Measurements from ENCODE around the gene SMARCC1. TPM values are rescaled to one million over a fixed set of nuclear protein-coding genes. Genes with fewer than 3 reads are reported as not detected.

Gene SMARCC1
- total RNA-seq, 1 experiment from 2014 or later: 43.1 TPM

- Histone ChIP-seq H3K4me1 (ENCODE audit: insufficient read depth, low read length) (no peaks in the 10 kb centered on the region), H3K27me3 (ENCODE audit: low read length) (peaks cover 17% of the 10 kb centered on the region), H3K36me3 (ENCODE audit: low read depth, low read length) (no peaks in the 10 kb centered on the region), H3F3A (ENCODE audit: low read length, unreplicated experiment) (no peaks in the 10 kb centered on the region), H3K27ac (ENCODE audit: low read length) (no peak overlapping the region), H3K9ac (ENCODE audit: low read length) (no peak overlapping the region), H3K9me3 (ENCODE audit: low read length) (no peaks in the 10 kb centered on the region), H3K9me2 (replicated peaks; ENCODE audit: low read length) (no peaks in the 10 kb centered on the region), H3K4me3 (ENCODE audit: low read length) (no peak overlapping the region), H4K20me1 (ENCODE audit: low read length) (no peaks in the 10 kb centered on the region), H2AFZ (ENCODE audit: low read length) (no peak overlapping the region), H3K79me2 (ENCODE audit: low read length) (no peaks in the 10 kb centered on the region), H3K4me2 (ENCODE audit: low read length) (no peak overlapping the region)
- intact Hi-C loops (cut with micrococcal nuclease): no loop called here
- CTCF ChIA-PET: no interaction called here
- DNase-seq (no peak), ATAC-seq (no peak)
- TF ChIP-seq CTCF (conservative IDR thresholded peaks at IDR 0.05; ENCODE audit: low read depth, low read length): no peak
- no peak for TF ChIP-seq EZH2 (IDR thresholded peaks at IDR 0.05; ENCODE audit: low read length, unreplicated experiment)
- TF ChIP-seq EZH2phosphoT487 (IDR thresholded peaks at IDR 0.05; ENCODE audit: borderline replicate concordance, low read length): no peak
- BruUV-seq (replicated peaks): no TSS peak
- POLR2A ChIA-PET (ENCODE audit: unreplicated experiment): no interaction called here
Observed at GRCh38 chr3:47553407-47553806, 228.3 kb downstream of the SMARCC1 start.

GRCh38 chr3:47542471-47543173 is 239.1 kb downstream of the SMARCC1 start:
- Histone ChIP-seq H3K27me3 (ENCODE audit: low read length) (no peaks in the 10 kb centered on the region), H3K36me3 (ENCODE audit: low read depth, low read length) (no peaks in the 10 kb centered on the region), H2AFZ (ENCODE audit: low read length) (no peak overlapping the region), H3K9me2 (replicated peaks; ENCODE audit: low read length) (no peaks in the 10 kb centered on the region), H3K4me1 (ENCODE audit: insufficient read depth, low read length) (no peaks in the 10 kb centered on the region), H3K79me2 (ENCODE audit: low read length) (no peaks in the 10 kb centered on the region), H3K4me2 (ENCODE audit: low read length) (no peak overlapping the region), H4K20me1 (ENCODE audit: low read length) (no peaks in the 10 kb centered on the region), H3K4me3 (ENCODE audit: low read length) (no peak overlapping the region), H3K9me3 (ENCODE audit: low read length) (no peaks in the 10 kb centered on the region), H3K9ac (ENCODE audit: low read length) (no peak overlapping the region), H3F3A (ENCODE audit: low read length, unreplicated experiment) (no peaks in the 10 kb centered on the region), H3K27ac (ENCODE audit: low read length) (no peak overlapping the region)
- no TSS peak for BruUV-seq (replicated peaks)
- ATAC-seq (no peak), DNase-seq (no peak)
- TF ChIP-seq CTCF (conservative IDR thresholded peaks at IDR 0.05; ENCODE audit: low read depth, low read length) (no peak), EZH2 (IDR thresholded peaks at IDR 0.05; ENCODE audit: low read length, unreplicated experiment) (no peak), EZH2phosphoT487 (IDR thresholded peaks at IDR 0.05; ENCODE audit: borderline replicate concordance, low read length) (no peak)
- POLR2A ChIA-PET (ENCODE audit: unreplicated experiment): no interaction called here
- CTCF ChIA-PET: no interaction called here
- intact Hi-C loops (cut with micrococcal nuclease): no loop called here

- Histone ChIP-seq H3K9me3 (ENCODE audit: low read length) (no peaks in the 10 kb centered on the region), H3K4me3 (ENCODE audit: low read length) (no peak overlapping the region), H3K9ac (ENCODE audit: low read length) (no peak overlapping the region), H3K4me2 (ENCODE audit: low read length) (no peak overlapping the region), H3K79me2 (ENCODE audit: low read length) (no peaks in the 10 kb centered on the region), H3F3A (ENCODE audit: low read length, unreplicated experiment) (no peaks in the 10 kb centered on the region), H4K20me1 (ENCODE audit: low read length) (no peaks in the 10 kb centered on the region), H3K27ac (ENCODE audit: low read length) (no peak overlapping the region), H2AFZ (ENCODE audit: low read length) (no peak overlapping the region), H3K36me3 (ENCODE audit: low read depth, low read length) (no peaks in the 10 kb centered on the region), H3K4me1 (ENCODE audit: insufficient read depth, low read length) (no peaks in the 10 kb centered on the region), H3K27me3 (ENCODE audit: low read length) (no peaks in the 10 kb centered on the region), H3K9me2 (replicated peaks; ENCODE audit: low read length) (no peaks in the 10 kb centered on the region)
- ChIA-PET POLR2A (ENCODE audit: unreplicated experiment) (no interaction called here), CTCF (interaction anchor here (0.5 kb wide), 1 partner anchor 9 kb away, joined by 3 read pairs; no protein-coding TSS in a partner anchor)
- no TSS peak for BruUV-seq (replicated peaks)
- TF ChIP-seq EZH2 (IDR thresholded peaks at IDR 0.05; ENCODE audit: low read length, unreplicated experiment): no peak
- no peak for TF ChIP-seq EZH2phosphoT487 (IDR thresholded peaks at IDR 0.05; ENCODE audit: borderline replicate concordance, low read length)
- no peak for TF ChIP-seq CTCF (conservative IDR thresholded peaks at IDR 0.05; ENCODE audit: low read depth, low read length)
- DNase-seq (no peak), ATAC-seq (no peak)
- intact Hi-C loops (cut with micrococcal nuclease): no loop called here
Observed at GRCh38 chr3:47541583-47542108, 240.0 kb downstream of the SMARCC1 start.
